Measurements from ENCODE around the gene FAM90A26. TPM values are rescaled to one million over a fixed set of nuclear protein-coding genes. Genes with fewer than 3 reads are reported as not detected.
"Not testable (repeated sequence)": the region's sequence is repeated elsewhere in the genome, so short reads cannot be mapped to it uniquely, and the experiment has no call there.

The FAM90A26 gene
- total RNA-seq = not detected in 2 replicates

DNA sequence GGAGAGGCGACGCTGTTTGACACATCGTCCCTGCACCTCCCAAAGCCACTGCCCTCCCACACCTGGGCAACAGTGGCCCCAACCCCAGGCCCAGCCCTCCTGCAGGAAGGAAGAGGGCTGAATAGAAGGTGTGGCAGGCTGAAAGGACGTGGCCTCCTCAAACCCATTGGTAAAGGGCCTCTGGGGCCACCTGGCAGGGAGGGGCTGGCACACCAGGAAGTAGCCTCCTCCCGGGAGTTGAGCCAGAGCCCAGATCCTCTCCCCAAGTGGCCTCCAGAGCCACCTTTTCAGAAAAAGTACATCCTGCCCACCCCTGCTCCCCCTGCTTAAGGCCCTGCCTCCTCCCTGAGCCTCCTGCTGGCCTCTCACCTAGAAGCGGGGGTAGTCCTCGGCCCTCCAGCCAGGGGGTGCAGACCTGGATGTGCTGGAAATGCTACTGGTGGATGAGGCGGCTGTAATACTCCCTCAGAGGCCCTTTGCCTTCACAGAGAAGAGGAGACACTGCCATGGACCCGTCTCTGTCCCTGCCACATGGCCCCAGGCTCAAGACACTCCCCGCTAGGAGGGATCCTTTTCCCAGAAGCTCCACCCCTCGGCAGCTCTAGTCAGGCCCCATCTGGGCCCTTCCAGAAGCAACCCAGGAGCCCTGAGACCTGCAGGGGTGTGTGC lies at the start of gene FAM90A26:
Gene FAM90A26 (plus strand): TSS at position 619 of the 669 bp plus-strand sequence. CDS start 2,764 bp downstream, outside the sequence.
- not testable (repeated sequence) for DNase-seq (ENCODE audit: low read depth in 2 of 2)

GRCh38 chr4:9122711-9123110 lies 47.5 kb upstream of the FAM90A26 start:
- not testable (repeated sequence) for DNase-seq (ENCODE audit: low read depth in 2 of 2)

DNA sequence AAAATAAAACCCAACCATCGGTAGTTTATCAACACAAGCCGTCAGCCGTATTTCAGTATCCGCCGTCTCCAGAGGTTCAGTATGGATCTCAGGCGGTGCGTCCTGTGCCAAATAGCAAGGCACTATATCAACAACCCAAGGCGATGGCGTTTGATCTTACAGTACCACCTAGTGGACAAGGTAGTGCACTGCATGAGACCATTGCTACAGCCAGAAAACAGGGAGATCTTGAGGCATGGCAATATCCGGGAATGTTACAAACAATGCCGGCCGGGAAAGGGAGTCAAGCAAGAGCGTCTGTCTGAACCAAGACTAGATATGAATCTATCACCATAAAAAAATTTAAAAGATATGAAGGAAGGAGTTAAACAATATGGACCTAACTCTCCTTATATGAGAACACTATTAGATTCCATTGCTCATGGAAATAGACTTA lies 46.6 kb upstream of the FAM90A26 start:
- DNase-seq (ENCODE audit: low read depth in 2 of 2) = peak in 1 of 2 donors; percentile 78

- DNase-seq (ENCODE audit: low read depth in 2 of 2) = peak in 1 of 2 donors; percentile 12
Measured at GRCh38 chr4:9125601-9126161, 44.5 kb upstream of the FAM90A26 start.

DNA sequence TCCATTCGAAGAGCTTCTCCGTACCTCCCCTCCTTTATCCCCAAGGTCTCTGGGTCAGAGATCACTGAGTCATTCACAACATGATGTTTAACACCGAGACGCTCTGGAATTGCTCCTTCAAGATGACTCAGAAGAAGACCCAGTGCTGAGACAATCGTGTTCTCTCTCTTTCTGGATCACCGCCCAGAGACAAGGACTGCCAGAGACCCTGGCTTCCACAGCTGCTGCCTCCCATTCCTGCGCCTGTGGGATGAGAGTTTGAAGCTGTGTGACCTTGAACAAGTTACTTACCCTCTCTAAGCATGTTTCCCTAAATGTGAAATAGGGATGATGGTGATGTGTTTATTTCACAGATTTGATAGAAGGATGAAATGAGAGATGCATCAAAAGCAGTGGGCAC lies 38.8 kb upstream of the FAM90A26 start:
- not testable (repeated sequence) for DNase-seq (ENCODE audit: low read depth in 2 of 2)

DNA sequence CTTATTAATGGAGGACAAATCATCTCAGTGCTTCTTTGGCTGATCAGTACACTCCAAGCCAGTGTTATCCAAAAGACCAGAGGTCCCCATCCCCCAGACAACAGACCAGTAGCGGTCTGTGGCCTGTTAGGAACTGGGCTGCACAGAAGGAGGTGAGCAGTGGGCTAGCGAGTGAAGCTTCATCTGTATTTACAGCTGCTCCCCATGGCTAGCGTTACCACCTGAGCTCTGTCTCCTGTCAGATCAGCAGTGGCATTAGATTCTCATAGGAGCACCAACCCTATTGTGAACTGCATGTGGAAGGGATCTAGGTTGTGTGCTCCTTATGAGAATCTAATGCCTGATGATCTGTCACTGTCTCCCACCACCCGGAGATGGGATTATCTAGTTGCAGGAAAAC lies 37.4 kb upstream of the FAM90A26 start:
- not testable (repeated sequence) for DNase-seq (ENCODE audit: low read depth in 2 of 2)

- DNase-seq (ENCODE audit: low read depth in 2 of 2) = not testable (repeated sequence)
Measured at GRCh38 chr4:9134011-9134410, 36.2 kb upstream of the FAM90A26 start.

GRCh38 chr4:9134556-9134955 lies 35.7 kb upstream of the FAM90A26 start:
- DNase-seq (ENCODE audit: low read depth in 2 of 2) = peak in 1 of 2 donors; percentile 26

GRCh38 chr4:9141050-9141449 lies 29.2 kb upstream of the FAM90A26 start:
- not testable (repeated sequence) for DNase-seq (ENCODE audit: low read depth in 2 of 2)

DNA sequence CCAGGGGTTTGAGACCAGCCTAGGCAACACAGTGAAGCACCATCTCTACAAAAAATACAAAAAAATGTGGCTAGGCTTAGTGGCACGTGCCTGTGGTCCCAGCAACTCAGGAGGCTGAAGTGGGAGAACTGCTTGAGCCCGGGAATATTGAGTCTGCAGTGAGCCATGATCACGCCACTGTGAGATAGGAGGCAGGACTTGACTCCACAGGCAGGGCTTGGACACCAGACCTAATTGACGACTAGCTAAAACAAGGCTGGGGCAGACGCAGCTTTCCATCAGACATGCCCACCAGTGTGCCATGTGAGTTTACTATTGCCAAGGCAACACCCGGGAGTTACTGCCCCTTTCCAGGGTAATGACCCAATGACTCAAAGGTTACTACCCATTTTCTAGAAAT lies 27.4 kb upstream of the FAM90A26 start:
- not testable (repeated sequence) for DNase-seq (ENCODE audit: low read depth in 2 of 2)

DNA sequence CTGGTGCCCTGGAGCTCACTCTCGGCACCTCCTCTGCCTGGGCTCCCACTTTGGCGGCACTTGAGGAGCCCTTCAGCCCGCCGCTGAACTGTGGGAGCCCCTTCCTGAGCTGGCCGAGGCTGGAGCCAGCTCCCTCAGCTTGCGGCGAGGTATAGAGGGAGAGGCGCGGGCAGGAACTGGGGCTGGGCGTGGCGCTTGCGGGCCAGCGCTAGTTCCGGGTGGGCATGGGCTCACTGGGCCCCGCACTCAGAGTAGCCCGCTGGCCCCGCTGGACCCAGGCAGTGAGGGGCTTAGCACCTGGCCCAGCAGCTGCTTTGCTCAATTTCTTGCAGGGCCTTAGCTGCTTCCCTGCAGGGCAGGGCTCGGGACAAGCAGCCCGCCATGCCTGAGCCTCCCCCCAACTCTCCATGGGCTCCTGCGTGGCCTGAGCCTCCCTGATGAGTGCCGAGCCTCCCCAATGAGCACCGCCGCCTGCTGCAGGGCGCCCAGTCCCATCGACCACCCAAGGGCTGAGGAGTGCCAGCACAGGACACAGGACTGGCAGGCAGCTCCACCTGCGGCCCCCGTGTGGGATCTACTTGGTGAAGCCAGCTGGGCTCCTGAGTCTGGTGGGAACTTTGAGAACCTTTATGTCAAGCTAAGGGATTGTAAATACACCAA lies 26.7 kb upstream of the FAM90A26 start:
- no peak for DNase-seq (ENCODE audit: low read depth in 2 of 2)

GRCh38 chr4:9146967-9147366 lies 23.2 kb upstream of the FAM90A26 start:
- no peak for DNase-seq (ENCODE audit: low read depth in 2 of 2)

DNA sequence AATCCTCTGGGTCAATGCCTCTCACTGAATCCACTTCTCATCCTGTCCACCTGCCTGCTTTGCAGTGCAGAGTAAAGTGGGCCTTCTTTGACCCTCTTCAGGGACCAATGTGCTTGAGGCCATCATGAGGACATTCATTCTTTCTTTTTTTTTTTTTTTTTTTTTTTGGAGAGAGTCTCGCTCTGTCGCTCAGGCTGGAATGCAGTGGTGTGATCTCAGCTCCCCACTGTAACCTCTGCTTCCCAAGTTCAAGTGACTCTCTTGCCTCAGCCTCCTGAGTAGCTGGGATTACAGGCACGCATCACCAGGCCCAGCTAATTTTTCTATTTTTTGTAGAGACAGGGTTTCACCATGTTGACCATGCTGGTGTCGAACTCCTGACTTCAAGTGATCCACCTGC lies 22.8 kb upstream of the FAM90A26 start:
- not testable (repeated sequence) for DNase-seq (ENCODE audit: low read depth in 2 of 2)

DNA sequence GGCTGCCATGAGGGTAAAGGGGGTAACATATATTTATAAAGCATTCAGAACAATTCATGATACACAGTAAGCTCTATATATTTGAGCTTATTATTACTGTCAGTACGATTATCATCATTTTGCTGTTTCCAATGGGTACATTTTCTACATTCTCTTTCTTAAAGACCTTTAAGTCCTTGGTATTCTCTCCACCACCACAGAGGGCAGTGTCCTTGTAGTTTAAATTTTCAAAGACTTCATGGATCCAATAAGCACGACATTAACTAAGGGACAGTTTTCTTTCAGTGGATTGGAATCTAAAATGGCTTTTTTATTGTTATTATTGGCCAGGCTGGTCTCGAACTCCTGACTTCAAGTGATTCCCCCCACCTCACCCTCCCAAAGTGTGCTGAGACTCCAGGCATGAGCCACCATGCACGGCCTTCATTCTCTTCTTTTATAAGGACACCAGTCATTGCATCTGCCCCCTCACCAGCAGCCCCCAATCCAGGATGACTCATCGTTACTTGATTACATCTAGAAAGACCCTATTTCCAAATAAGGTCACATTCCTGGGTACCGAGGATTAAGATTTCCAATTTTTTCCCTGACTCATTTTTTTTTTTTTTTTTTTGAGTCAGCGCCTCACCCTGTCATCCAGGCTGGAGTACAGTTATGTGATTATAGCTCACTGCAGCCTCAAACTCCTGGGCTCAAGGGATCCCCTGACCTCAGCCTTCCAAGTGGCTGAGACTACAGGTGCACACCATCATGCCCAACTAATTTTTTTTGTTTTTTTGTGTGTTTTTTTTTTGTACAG lies 21.4 kb upstream of the FAM90A26 start:
- DNase-seq (ENCODE audit: low read depth in 2 of 2) = not testable (repeated sequence)

DNA sequence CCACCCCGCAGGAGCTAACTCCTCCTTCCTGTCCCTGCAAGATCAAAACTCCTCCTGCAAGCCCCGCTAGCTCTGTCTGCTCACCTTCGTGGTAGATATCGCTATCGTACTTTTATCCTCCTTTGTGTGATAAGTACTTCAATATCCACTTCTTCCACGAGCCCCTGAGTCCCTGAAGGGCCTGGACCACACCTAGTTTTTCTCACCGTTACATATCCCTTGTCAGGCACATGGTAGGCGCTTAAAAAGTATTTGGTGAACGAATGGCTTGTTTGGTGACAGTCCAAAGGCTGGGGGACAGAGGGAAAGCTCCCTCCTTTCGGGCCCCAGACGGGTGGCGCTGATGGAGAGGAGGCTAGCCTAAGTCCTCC lies 18.4 kb upstream of the FAM90A26 start:
- DNase-seq (ENCODE audit: low read depth in 2 of 2) = not testable (repeated sequence)

GRCh38 chr4:9152180-9153007 lies 17.8 kb upstream of the FAM90A26 start:
- peak; percentile 92 to 93 for DNase-seq (ENCODE audit: low read depth in 2 of 2)

DNA sequence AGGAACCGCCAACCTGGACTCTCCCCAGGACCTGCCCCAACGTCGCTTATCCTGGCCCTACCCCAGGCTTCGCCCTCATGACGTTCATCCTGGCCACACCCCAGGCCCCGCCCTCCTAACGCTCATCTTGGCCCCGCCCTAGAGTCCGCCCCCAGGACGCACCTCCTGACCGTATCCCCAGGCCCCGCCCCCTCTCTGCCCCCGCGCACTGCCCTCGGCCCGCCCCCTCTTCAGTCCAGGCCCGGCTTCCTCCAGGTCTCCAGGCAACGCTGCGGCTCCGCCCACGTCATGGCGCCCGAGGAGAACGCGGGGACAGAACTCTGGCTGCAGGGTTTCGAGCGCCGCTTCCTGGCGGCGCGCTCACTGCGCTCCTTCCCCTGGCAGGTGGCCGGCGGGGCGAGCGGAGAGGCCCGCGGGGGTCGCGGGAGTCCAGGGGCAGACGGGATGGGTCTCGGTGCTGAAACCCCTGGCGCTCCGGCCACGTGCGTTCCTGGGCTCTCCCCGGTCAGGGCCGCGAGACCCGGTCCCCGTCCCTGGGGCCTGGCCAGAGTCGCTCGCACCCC lies 17.1 kb upstream of the FAM90A26 start:
- peak; percentile 98 to 99 for DNase-seq (ENCODE audit: low read depth in 2 of 2)

GRCh38 chr4:9153571-9154157 lies 16.5 kb upstream of the FAM90A26 start:
- peak in 1 of 2 donors; percentile 4 for DNase-seq (ENCODE audit: low read depth in 2 of 2)

DNA sequence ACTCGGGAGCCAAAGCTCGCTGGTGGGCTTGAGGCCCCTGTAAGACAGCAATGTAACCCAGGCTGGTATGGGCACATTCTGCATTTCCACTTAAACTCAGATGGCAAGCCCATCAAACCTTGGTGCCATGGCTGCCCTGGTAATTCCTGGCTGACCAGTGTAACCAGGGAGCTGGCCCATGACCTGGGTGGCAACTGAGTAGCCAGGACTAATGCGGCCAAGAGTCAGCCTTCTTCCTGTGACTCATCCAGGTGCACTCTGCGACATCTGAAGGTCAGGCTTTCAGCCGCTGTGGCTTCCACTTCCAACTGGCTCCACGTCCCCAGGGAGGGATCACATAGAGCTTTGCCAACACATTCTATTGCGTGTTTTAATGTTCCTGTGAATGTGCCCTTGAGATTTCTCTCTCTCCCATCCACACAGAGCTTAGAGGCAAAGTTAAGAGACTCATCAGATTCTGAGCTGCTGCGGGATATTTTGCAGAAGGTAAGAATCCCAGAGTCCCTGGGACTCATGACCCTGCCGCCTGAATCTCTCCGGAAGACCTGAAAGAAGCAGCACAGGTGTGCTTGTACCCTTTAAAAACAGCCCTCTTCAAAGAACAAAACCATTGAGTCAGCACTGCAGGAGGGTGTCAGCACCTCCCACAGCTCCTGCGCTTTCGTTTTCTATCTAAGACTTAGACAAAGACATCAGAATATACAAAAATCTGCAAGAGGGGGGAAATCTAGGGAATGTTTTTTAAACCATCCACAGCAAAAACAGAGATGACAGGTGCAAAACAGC lies 14.9 kb upstream of the FAM90A26 start:
- not testable (repeated sequence) for DNase-seq (ENCODE audit: low read depth in 2 of 2)
